WTC11 (cell line): ENCODE measurements around the gene SRI. TPM values are rescaled to one million over a fixed set of nuclear protein-coding genes. Genes with fewer than 3 reads are reported as not detected.

Experiments used
- ATAC-seq: fragments of 200-7000 bp; cut with Tn5 transposase; 2 replicates; pipeline ENCODE4 v1.10.0; 2021; ENCODE audit warnings: mild to moderate bottlenecking, moderate library complexity
- CTCF ChIA-PET: fragments of 300-600 bp; sonication (Branson Sonifier 250); formaldehyde crosslinking; loops from one replicate; lab custom pipeline; 2021; ENCODE audit warnings: antibody characterized with exemption; lab: Charles Lee
- POLR2A ChIA-PET: fragments of 350-600 bp; sonication (Branson Sonifier 250); formaldehyde crosslinking; loops from one replicate; lab custom pipeline; 2021; ENCODE audit warnings: antibody characterized with exemption; lab: Charles Lee
- DNase-seq: peaks from one replicate; pipeline ENCODE4 v3.0.0; 2021; ENCODE audit warnings: low spot score
- H3K27ac Mint-ChIP-seq: 2 replicates; pipeline ENCODE4 v1.8.0; 2021; ENCODE audit warnings: mixed read lengths
- H3K27me3 Mint-ChIP-seq: 2 replicates; pipeline ENCODE4 v1.8.0; 2021; ENCODE audit warnings: low read depth, mild to moderate bottlenecking, moderate library complexity, mixed read lengths
- H3K36me3 Mint-ChIP-seq: 2 replicates; pipeline ENCODE4 v1.8.0; 2021; ENCODE audit warnings: mixed read lengths
- H3K4me1 Mint-ChIP-seq: 2 replicates; pipeline ENCODE4 v1.8.0; 2022; ENCODE audit warnings: mixed read lengths
- H3K4me3 Mint-ChIP-seq: 2 replicates; pipeline ENCODE4 v1.8.0; 2021; ENCODE audit warnings: mild to moderate bottlenecking, moderate library complexity, mixed read lengths
- H3K9me3 Mint-ChIP-seq: 2 replicates; pipeline ENCODE4 v1.8.0; 2021; ENCODE audit warnings: mixed read lengths
- FOXJ3 ChIP-seq: sonication (generic); formaldehyde crosslinking; IDR thresholded peaks from 2 replicates; pipeline ENCODE4 v1.9.0; 2021; ENCODE audit warnings: missing genetic modification reagents, mild to moderate bottlenecking, borderline replicate concordance
- FOXK1 ChIP-seq: sonication (generic); formaldehyde crosslinking; IDR thresholded peaks from 2 replicates; pipeline ENCODE4 v1.8.0; 2022; ENCODE audit warnings: mild to moderate bottlenecking, moderate library complexity, missing genetic modification reagents
- FOXP1 ChIP-seq: sonication (generic); formaldehyde crosslinking; IDR thresholded peaks from 2 replicates; pipeline ENCODE4 v1.8.0; 2022; ENCODE audit warnings: missing genetic modification reagents, mild to moderate bottlenecking, moderate library complexity, borderline replicate concordance
- GABPB1 ChIP-seq: sonication (generic); formaldehyde crosslinking; IDR thresholded peaks from 2 replicates; pipeline ENCODE4 v1.8.1; 2023; ENCODE audit warnings: mild to moderate bottlenecking, missing genetic modification reagents
- JAZF1 ChIP-seq: fragments of 250-450 bp; sonication (Bioruptor Pico); IDR thresholded peaks from 2 replicates; pipeline ENCODE4 v1.9.0; 2021; ENCODE audit warnings: moderate library complexity, mild to moderate bottlenecking, inconsistent platforms
- KAT7 ChIP-seq: sonication (generic); formaldehyde crosslinking; IDR thresholded peaks from 2 replicates; pipeline ENCODE4 v1.8.1; 2023; ENCODE audit warnings: missing genetic modification reagents, mild to moderate bottlenecking, borderline replicate concordance
- NFATC4 ChIP-seq: fragments of 250-450 bp; sonication (Bioruptor Pico); IDR thresholded peaks from 2 replicates; pipeline ENCODE4 v1.9.0; 2021; ENCODE audit warnings: mild to moderate bottlenecking
- NR1H2 ChIP-seq: sonication (generic); formaldehyde crosslinking; IDR thresholded peaks from 2 replicates; pipeline ENCODE4 v1.9.0; 2021; ENCODE audit warnings: mild to moderate bottlenecking, moderate library complexity, missing genetic modification reagents
- OVOL2 ChIP-seq: fragments of 250-450 bp; sonication (Bioruptor Pico); IDR thresholded peaks from 2 replicates; pipeline ENCODE4 v1.9.0; 2021; ENCODE audit warnings: mild to moderate bottlenecking, borderline replicate concordance
- PRRX2 ChIP-seq: fragments of 250-450 bp; sonication (Bioruptor Pico); IDR thresholded peaks from 2 replicates; pipeline ENCODE4 v1.8.0; 2021; ENCODE audit warnings: mild to moderate bottlenecking
- SMAD3 ChIP-seq: sonication (generic); formaldehyde crosslinking; IDR thresholded peaks from 2 replicates; pipeline ENCODE4 v1.8.0; 2022; ENCODE audit warnings: missing genetic modification reagents, mild to moderate bottlenecking, borderline replicate concordance
- SMAD4 ChIP-seq: sonication (generic); formaldehyde crosslinking; IDR thresholded peaks from 2 replicates; pipeline ENCODE4 v1.8.0; 2022; ENCODE audit warnings: mild to moderate bottlenecking, missing genetic modification reagents
- SOX15 ChIP-seq: fragments of 250-450 bp; sonication (Bioruptor Pico); IDR thresholded peaks from 2 replicates; pipeline ENCODE4 v1.9.0; 2021; ENCODE audit warnings: mild to moderate bottlenecking
- ZBTB21 ChIP-seq: sonication (generic); formaldehyde crosslinking; IDR thresholded peaks from 2 replicates; pipeline ENCODE4 v1.8.1; 2023; ENCODE audit warnings: mild to moderate bottlenecking, missing genetic modification reagents, borderline replicate concordance
- ZNF263 ChIP-seq: sonication (generic); formaldehyde crosslinking; IDR thresholded peaks from 2 replicates; pipeline ENCODE4 v1.8.1; 2022; ENCODE audit warnings: low read depth, mild to moderate bottlenecking, moderate library complexity, missing genetic modification reagents
- ZNF396 ChIP-seq: fragments of 250-450 bp; sonication (Bioruptor Pico); IDR thresholded peaks from 2 replicates; pipeline ENCODE4 v1.8.0; 2021; ENCODE audit warnings: mild to moderate bottlenecking, moderate library complexity, borderline replicate concordance
- ZNF423 ChIP-seq: fragments of 250-450 bp; sonication (Bioruptor Pico); IDR thresholded peaks from 2 replicates; pipeline ENCODE4 v2.1.2; 2022; ENCODE audit warnings: mild to moderate bottlenecking, moderate library complexity
- ZNF671 ChIP-seq: fragments of 250-450 bp; sonication (Bioruptor Pico); IDR thresholded peaks from 2 replicates; pipeline ENCODE4 v1.8.0; 2021; ENCODE audit warnings: mild to moderate bottlenecking
- total RNA-seq: library from RNA; stranded (reverse); gene quantifications from 3 replicates; pipeline ENCODE4 v1.2.3, GENCODE V29; 2021
- TF ChIP-seq, protein P1 (sequence below): fragments of 250-450 bp; sonication (Bioruptor Pico); IDR thresholded peaks from 2 replicates; pipeline ENCODE4 v2.1.2; 2022; ENCODE audit warnings: mild to moderate bottlenecking, moderate library complexity
- TF ChIP-seq, protein P2 (sequence below): sonication (generic); formaldehyde crosslinking; IDR thresholded peaks from 2 replicates; pipeline ENCODE4 v1.8.0; 2022; ENCODE audit warnings: mild to moderate bottlenecking, missing genetic modification reagents
- TF ChIP-seq, protein P3 (sequence below): sonication (generic); formaldehyde crosslinking; IDR thresholded peaks from 2 replicates; pipeline ENCODE4 v1.8.1; 2022; ENCODE audit warnings: missing genetic modification reagents, borderline replicate concordance
- TF ChIP-seq, protein P4 (sequence below): fragments of 250-450 bp; sonication (Bioruptor Pico); conservative IDR thresholded peaks from 2 replicates; pipeline ENCODE4 v1.9.0; 2021; ENCODE audit warnings: mild to moderate bottlenecking
- TF ChIP-seq, protein P5 (sequence below): sonication (generic); formaldehyde crosslinking; IDR thresholded peaks from 2 replicates; pipeline ENCODE4 v1.8.1; 2023; ENCODE audit warnings: mild to moderate bottlenecking, missing genetic modification reagents, borderline replicate concordance

SRI gene
- total RNA-seq, 1 experiment from 2014 or later = 135 TPM

DNA sequence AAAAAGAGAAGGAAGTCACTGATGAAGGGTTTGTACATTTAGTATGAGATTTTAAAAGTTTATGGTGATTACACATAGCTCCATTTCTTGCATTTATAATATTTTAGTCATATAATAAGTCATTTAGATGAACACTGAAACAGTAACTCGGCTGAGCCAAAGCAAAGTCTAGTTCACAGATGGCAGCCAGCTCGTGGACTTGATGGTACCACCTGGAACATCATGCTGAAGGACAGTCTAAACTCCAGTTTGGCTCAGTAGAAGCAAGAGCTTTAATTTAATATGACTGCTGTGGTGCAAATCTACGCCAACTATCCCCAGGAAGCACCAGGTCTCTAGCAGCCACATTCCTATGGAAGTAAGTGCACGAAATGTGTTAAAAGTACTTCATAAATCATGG lies 16.4 kb downstream of the SRI start (continued):
- TF ChIP-seq, protein P1, sequence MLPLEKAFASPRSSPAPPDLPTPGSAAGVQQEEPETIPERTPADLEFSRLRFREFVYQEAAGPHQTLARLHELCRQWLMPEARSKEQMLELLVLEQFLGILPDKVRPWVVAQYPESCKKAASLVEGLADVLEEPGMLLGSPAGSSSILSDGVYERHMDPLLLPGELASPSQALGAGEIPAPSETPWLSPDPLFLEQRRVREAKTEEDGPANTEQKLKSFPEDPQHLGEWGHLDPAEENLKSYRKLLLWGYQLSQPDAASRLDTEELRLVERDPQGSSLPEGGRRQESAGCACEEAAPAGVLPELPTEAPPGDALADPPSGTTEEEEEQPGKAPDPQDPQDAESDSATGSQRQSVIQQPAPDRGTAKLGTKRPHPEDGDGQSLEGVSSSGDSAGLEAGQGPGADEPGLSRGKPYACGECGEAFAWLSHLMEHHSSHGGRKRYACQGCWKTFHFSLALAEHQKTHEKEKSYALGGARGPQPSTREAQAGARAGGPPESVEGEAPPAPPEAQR = no peak
- TF ChIP-seq JAZF1 (CRISPR knock-in tag) (no peak), NR1H2 (CRISPR knock-in tag) (no peak), FOXJ3 (no peak), NFATC4 (CRISPR knock-in tag) (no peak), KAT7 (CRISPR knock-in tag) (no peak), ZNF671 (CRISPR knock-in tag) (no peak), PRRX2 (CRISPR knock-in tag) (no peak), GABPB1 (CRISPR knock-in tag) (no peak), FOXK1 (CRISPR knock-in tag) (no peak)
- TF ChIP-seq, protein P2, sequence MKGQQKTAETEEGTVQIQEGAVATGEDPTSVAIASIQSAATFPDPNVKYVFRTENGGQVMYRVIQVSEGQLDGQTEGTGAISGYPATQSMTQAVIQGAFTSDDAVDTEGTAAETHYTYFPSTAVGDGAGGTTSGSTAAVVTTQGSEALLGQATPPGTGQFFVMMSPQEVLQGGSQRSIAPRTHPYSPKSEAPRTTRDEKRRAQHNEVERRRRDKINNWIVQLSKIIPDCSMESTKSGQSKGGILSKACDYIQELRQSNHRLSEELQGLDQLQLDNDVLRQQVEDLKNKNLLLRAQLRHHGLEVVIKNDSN (CRISPR knock-in tag) = no peak
- TF ChIP-seq, protein P3, sequence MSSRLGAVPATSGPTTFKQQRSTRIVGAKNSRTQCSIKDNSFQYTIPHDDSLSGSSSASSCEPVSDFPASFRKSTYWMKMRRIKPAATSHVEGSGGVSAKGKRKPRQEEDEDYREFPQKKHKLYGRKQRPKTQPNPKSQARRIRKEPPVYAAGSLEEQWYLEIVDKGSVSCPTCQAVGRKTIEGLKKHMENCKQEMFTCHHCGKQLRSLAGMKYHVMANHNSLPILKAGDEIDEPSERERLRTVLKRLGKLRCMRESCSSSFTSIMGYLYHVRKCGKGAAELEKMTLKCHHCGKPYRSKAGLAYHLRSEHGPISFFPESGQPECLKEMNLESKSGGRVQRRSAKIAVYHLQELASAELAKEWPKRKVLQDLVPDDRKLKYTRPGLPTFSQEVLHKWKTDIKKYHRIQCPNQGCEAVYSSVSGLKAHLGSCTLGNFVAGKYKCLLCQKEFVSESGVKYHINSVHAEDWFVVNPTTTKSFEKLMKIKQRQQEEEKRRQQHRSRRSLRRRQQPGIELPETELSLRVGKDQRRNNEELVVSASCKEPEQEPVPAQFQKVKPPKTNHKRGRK = no peak

DNA sequence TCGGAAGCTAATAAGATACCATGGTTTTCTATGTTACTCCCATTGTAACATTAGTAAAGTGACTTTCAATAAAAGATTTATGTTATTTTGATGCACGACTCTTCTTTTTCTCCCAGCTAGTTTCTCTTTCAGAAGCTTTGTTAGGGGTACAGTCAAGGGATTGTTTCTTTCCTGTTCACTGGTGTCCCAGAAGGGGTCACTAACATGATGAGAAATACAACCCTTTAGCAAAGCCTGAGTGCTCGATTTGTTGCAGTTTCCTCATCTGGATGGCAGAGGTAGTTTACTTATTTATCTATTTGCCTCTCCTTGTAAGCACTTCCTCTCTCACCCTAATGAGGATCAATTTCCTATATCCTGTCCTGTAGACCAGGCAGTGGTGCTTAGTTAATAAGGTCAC lies 17.0 kb downstream of the SRI start:
- H3K4me3 Mint-ChIP-seq = no peak overlapping the region
- ChIA-PET CTCF (interaction anchor here (1.3 kb wide), 1 partner anchor 40 kb away, joined by 3 read pairs; no protein-coding TSS in a partner anchor), POLR2A (no interaction called here)
- ATAC-seq (no peak), DNase-seq (no peak)
- H3K9me3 Mint-ChIP-seq = no peaks in the 10 kb centered on the region
- H3K4me1 Mint-ChIP-seq = peaks cover 40% of the 10 kb centered on the region
- no peaks in the 10 kb centered on the region for H3K27me3 Mint-ChIP-seq
- H3K27ac Mint-ChIP-seq = no peak overlapping the region; the same call in 1 of the 2 replicates
- peaks cover 41% of the 10 kb centered on the region for H3K36me3 Mint-ChIP-seq
- TF ChIP-seq SMAD4 (no peak), SMAD3 (CRISPR knock-in tag) (no peak), NR1H2 (CRISPR knock-in tag) (no peak), ZNF423 (CRISPR knock-in tag) (no peak), ZNF396 (CRISPR knock-in tag) (no peak)
- TF ChIP-seq, protein P1 = no peak

DNA sequence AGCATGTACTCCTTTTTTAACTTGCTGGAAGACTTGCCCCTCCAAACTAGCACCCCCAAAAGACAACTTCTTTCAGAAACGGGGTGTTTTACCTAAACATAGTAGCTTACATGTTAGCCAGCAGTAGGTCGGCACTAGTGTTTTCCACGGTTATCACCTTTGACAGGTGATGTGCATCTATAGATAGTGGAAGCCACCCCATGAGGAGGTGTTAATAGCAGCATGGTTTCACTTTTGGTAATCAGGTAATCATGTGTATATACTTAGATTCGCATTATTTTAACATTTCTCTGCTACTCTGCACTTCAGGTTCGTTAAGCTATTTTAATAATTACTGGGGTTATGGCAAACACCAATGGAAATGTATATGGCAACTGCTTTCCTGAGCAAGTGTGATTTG lies 17.6 kb downstream of the SRI start:
- peaks cover 36% of the 10 kb centered on the region for H3K36me3 Mint-ChIP-seq
- POLR2A ChIA-PET = no interaction called here
- no peak overlapping the region for H3K27ac Mint-ChIP-seq
- no peak overlapping the region for H3K4me3 Mint-ChIP-seq
- H3K4me1 Mint-ChIP-seq = peaks cover 38% of the 10 kb centered on the region
- DNase-seq (no peak), ATAC-seq (no peak)
- CTCF ChIA-PET = interaction anchor here (1.3 kb wide), 1 partner anchor 41 kb away, joined by 3 read pairs; no protein-coding TSS in a partner anchor
- H3K9me3 Mint-ChIP-seq = no peaks in the 10 kb centered on the region
- no peaks in the 10 kb centered on the region for H3K27me3 Mint-ChIP-seq
- TF ChIP-seq OVOL2 = no peak
- TF ChIP-seq, protein P4, sequence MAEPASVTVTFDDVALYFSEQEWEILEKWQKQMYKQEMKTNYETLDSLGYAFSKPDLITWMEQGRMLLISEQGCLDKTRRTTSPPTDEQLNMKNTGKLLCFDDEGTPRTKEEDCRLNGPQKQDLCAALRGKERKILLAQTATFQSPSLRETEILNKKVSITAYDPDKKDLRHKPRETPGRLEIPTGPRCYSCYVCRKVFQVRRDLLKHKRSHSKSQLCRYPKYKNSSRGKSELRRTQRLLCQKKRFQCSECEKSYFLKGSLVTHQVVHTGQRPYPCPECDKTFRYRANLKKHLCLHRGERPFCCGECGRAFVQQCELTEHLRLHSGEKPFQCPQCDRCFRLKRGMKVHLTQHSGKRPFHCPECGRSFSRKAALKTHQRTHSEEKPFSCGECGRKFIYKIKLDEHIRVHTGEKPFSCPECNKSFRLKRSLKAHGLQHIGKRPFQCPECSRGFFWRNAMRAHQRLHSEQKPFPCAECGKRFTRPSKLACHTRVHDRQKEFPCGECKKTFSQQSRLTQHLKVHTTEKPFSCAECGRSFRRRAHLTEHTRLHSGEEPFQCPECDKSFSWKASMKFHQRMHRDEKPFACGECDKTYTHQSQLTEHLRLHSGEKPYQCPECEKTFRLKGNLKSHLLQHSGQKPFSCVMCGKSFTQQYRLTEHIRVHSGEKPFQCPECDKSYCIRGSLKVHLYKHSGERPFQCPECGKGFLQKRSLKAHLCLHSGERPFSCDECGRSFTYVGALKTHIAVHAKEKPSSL (CRISPR knock-in tag) = no peak
- TF ChIP-seq SOX15 (CRISPR knock-in tag) = no peak
- TF ChIP-seq, protein P2 (CRISPR knock-in tag) = no peak
- TF ChIP-seq ZBTB21 (CRISPR knock-in tag) = no peak
- no peak for TF ChIP-seq FOXP1 (CRISPR knock-in tag)
- no peak for TF ChIP-seq ZNF263 (CRISPR knock-in tag)
- TF ChIP-seq, protein P5, sequence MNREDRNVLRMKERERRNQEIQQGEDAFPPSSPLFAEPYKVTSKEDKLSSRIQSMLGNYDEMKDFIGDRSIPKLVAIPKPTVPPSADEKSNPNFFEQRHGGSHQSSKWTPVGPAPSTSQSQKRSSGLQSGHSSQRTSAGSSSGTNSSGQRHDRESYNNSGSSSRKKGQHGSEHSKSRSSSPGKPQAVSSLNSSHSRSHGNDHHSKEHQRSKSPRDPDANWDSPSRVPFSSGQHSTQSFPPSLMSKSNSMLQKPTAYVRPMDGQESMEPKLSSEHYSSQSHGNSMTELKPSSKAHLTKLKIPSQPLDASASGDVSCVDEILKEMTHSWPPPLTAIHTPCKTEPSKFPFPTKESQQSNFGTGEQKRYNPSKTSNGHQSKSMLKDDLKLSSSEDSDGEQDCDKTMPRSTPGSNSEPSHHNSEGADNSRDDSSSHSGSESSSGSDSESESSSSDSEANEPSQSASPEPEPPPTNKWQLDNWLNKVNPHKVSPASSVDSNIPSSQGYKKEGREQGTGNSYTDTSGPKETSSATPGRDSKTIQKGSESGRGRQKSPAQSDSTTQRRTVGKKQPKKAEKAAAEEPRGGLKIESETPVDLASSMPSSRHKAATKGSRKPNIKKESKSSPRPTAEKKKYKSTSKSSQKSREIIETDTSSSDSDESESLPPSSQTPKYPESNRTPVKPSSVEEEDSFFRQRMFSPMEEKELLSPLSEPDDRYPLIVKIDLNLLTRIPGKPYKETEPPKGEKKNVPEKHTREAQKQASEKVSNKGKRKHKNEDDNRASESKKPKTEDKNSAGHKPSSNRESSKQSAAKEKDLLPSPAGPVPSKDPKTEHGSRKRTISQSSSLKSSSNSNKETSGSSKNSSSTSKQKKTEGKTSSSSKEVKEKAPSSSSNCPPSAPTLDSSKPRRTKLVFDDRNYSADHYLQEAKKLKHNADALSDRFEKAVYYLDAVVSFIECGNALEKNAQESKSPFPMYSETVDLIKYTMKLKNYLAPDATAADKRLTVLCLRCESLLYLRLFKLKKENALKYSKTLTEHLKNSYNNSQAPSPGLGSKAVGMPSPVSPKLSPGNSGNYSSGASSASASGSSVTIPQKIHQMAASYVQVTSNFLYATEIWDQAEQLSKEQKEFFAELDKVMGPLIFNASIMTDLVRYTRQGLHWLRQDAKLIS = no peak
